AG09309 (cell line): ENCODE results near the gene TMEM203.

Experiments used
- DNase-seq: peaks from one replicate; pipeline ENCODE4 v3.0.0-alpha.2; 2010; ENCODE audit warnings: low read depth
- H3K4me3 ChIP-seq: 2 replicates; pipeline ENCODE4 v1.5.1; 2011; ENCODE audit warnings: mild to moderate bottlenecking, low read depth, low read length, moderate library complexity; ENCODE audit not compliant: control insufficient read depth
- TF ChIP-seq, protein P1 (sequence below): IDR thresholded peaks from 2 replicates; pipeline ENCODE4 v1.5.1; 2011; ENCODE audit warnings: mild to moderate bottlenecking, low read depth, low read length, inconsistent platforms; ENCODE audit not compliant: insufficient read depth, control insufficient read depth; ENCODE audit errors: missing control alignments

Gene TMEM203

DNA sequence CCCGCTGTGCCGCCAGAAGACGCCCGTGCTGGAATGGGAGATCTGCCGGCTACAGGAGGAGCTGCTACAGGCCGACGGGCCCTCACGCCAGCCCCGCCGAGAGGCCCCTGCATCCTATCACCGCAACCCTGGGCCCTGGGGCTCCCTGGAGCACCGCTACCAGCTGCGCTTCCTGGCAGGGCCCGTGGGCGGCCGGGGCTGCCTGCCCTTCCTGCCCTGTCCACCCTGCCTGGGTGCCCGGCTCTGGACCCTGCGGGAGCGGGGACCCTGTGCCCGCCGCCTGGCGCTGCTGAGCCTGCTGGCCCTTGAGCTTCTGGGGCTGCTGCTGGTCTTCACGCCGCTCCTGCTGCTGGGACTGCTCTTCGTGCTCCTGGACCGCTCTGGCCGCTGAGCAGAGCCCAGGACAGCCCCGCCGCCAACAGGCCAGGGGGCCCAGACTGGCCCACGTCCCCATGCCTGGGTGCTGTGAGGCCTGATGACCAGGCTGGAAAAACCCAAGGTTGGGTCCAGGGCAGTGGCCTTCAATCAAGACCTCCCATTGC lies 12.8 kb upstream of the TMEM203 start:
- H3K4me3 ChIP-seq: no peak overlapping the region
- no peak for DNase-seq
- TF ChIP-seq, protein P1, sequence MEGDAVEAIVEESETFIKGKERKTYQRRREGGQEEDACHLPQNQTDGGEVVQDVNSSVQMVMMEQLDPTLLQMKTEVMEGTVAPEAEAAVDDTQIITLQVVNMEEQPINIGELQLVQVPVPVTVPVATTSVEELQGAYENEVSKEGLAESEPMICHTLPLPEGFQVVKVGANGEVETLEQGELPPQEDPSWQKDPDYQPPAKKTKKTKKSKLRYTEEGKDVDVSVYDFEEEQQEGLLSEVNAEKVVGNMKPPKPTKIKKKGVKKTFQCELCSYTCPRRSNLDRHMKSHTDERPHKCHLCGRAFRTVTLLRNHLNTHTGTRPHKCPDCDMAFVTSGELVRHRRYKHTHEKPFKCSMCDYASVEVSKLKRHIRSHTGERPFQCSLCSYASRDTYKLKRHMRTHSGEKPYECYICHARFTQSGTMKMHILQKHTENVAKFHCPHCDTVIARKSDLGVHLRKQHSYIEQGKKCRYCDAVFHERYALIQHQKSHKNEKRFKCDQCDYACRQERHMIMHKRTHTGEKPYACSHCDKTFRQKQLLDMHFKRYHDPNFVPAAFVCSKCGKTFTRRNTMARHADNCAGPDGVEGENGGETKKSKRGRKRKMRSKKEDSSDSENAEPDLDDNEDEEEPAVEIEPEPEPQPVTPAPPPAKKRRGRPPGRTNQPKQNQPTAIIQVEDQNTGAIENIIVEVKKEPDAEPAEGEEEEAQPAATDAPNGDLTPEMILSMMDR: no peak

DNA sequence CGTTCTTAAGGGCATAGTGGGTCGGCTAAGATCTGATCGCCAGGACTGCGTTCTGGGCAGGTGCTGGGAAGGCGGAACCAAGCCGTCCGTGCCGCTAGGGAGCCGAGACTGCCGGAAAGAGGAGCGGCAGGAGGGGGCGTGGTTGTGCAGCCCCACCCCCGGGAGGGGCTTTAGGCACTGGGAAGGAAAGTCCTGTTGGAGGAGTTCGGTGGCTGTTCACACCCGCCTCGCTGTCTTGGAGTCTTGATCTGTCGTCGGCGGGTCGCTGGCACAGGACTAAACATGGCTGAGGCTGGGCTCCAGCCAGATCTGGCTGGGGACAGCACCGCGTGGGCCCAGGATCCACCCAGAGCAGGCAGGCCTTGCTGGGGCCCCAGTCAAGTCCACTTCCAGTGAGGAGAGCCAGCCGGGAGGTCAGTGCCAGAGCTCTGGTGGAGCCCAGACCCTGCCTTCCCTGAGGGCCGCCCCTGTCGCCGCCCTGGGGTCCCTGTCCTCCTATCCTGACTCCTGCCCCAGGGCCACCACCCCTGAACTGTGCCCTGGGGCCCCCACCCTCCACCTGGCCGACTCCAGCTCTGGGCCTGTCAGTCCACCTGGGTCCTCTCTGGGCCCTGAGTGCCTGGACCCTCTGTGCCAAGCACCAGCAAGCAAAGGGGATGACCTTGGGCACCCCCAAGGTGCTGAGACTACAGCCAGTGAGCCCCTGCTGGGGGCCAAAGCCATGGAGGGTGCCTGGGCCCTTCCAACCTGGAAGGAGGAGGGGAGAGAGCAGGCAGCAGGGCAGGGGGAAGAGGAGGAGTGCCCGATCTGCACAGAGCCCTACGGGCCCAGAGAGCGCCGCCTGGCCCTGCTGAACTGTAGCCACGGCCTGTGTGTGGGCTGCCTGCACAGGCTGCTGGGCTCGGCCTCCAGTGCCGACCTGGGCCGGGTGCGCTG lies 12.1 kb upstream of the TMEM203 start:
- no peak overlapping the region for H3K4me3 ChIP-seq
- no peak for DNase-seq
- TF ChIP-seq, protein P1: no peak

DNA sequence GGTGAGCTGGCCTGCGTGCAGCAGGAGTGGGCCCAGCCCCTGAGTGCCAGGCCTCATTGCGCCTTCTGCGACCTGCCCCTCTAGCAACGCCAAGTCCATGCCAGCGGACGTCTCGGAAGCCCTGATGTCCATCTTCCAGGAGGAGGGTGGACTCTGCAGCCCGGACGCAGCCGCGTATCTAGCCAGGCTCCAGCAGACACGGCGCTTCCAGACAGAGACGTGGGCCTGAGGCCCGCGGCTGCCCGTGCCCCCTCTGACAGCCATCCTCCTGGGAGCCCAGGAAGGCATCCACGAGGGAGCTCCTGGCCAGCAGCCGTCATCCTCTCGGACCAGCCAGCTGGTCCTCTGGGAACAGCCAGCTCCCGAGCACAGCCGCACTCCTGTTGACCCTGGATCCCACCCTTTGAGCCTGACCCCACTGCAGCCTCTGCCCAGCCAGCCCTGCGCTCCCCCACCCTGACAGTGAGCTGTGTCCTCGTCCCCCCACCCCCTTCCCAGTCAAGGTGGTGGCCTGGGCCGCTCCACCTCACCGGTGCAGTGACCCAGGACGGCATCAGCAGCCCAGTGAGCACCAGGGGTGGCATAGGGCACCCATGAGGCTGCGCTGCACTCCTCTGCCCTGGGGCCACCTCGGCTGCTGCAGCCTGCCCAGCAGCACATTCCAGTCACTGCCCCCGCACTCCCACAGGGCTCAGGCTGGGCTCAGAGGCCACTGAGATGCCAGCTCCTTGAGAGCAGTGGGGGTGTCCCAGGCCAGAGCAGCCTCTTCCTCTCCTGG lies 10.9 kb upstream of the TMEM203 start:
- H3K4me3 ChIP-seq: no peak overlapping the region
- no peak for DNase-seq
- TF ChIP-seq, protein P1: no peak

DNA sequence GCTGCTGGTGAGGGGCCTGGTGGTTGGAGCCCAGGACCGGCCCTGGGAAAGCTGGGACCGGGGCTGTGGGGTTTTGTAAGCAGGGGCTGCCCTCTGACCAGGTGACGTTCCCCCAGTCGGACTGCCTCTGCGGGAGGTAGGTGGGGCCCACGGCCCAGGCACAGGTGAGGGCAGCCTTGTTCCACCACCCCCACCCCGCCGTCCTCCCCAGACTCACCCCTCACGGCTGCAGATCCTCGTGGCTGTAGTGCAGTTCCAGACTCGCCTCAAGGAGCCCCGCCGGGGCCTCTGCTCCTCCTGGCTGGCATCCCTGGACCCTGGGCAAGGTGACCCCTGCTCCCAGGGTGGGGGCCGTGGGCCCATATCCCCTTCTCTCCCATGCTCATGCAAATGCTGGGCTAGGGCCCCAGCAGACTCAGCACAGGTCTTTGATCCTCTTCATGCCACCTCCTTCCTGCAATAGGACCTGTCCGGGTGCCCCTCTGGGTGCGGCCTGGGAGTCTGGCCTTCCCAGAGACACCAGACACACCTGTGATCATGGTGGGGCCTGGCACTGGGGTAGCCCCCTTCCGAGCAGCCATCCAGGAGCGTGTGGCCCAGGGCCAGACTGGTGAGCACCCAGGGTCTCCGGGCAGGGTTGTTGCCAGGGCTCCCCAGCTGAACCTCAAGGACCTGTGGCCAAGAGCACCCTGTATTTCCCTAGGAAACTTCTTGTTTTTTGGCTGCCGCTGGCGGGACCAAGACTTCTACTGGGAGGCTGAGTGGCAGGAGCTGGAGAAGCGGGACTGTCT lies 9.9 kb upstream of the TMEM203 start:
- no peak overlapping the region for H3K4me3 ChIP-seq
- TF ChIP-seq, protein P1: no peak

DNA sequence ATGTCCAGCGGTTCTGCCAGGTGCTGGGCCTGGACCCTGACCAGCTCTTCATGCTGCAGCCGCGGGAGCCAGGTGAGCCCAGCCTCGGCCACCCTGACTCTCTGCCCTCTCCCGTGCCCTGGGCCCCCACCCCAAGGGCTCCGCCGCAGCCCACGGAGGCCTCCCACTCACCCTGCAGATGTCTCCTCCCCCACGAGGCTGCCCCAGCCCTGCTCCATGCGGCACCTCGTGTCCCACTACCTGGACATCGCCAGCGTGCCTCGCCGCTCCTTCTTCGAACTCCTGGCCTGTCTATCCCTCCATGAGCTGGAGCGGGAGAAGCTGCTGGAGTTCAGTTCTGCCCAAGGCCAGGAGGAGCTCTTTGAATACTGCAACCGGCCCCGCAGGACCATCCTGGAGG lies 9.2 kb upstream of the TMEM203 start:
- H3K4me3 ChIP-seq: no peak overlapping the region
- TF ChIP-seq, protein P1: no peak
- no peak for DNase-seq

More for the DNA sequence above, 9.9 kb upstream of the TMEM203 start:
- DNase-seq: no peak
